Dendritic cell treated with granulocyte-macrophage colony-stimulating factor and Interleukin-4, amounts not matched to agents 40 ng/mL and 50 ng/mL, for 4 days (primary cell): ENCODE measurements around the gene APOL1.
"Not testable (repeated sequence)": the region's sequence is repeated elsewhere in the genome, so short reads cannot be mapped to it uniquely, and the experiment has no call there.

Source experiments
- H3K27ac Mint-ChIP-seq: one replicate; pipeline ENCODE4 v1.8.0; 2022; ENCODE audit warnings: mild to moderate bottlenecking, mixed read lengths
- H3K27me3 Mint-ChIP-seq: one replicate; pipeline ENCODE4 v1.8.0; 2022; ENCODE audit warnings: mild to moderate bottlenecking, mixed read lengths
- H3K36me3 Mint-ChIP-seq: one replicate; pipeline ENCODE4 v1.8.0; 2022; ENCODE audit warnings: low read depth, mixed read lengths
- H3K4me1 Mint-ChIP-seq: one replicate; pipeline ENCODE4 v1.8.0; 2022; ENCODE audit warnings: low read depth, mixed read lengths
- H3K4me3 Mint-ChIP-seq: one replicate; pipeline ENCODE4 v1.8.0; 2022; ENCODE audit warnings: mild to moderate bottlenecking, moderate library complexity, mixed read lengths
- H3K9me3 Mint-ChIP-seq: one replicate; pipeline ENCODE4 v1.8.0; 2022; ENCODE audit warnings: mixed read lengths
- intact Hi-C: fragments of 100-400 bp; cut with micrococcal nuclease; formaldehyde crosslinking; loops from one replicate; pipeline ENCODE4 v1.15.0; 2022

The APOL1 gene

GRCh38 chr22:36243986-36244385 is 8.9 kb upstream of the APOL1 start:
- Mint-ChIP-seq H3K27me3 (peaks cover 1% of the 10 kb centered on the region), H3K4me3 (no peak overlapping the region), H3K36me3 (peaks cover 4% of the 10 kb centered on the region), H3K4me1 (peaks cover 20% of the 10 kb centered on the region), H3K27ac (no peak overlapping the region), H3K9me3 (no peaks in the 10 kb centered on the region)
- intact Hi-C loops, result no loop called here

GRCh38 chr22:36244522-36245391 is 8.2 kb upstream of the APOL1 start:
- H3K4me3 Mint-ChIP-seq, result no peak overlapping the region
- intact Hi-C loops, result no loop called here
- H3K36me3 Mint-ChIP-seq, result no peaks in the 10 kb centered on the region
- H3K9me3 Mint-ChIP-seq, result no peaks in the 10 kb centered on the region
- no peak overlapping the region for H3K27ac Mint-ChIP-seq
- peaks cover 16% of the 10 kb centered on the region for H3K4me1 Mint-ChIP-seq
- H3K27me3 Mint-ChIP-seq, result peaks cover 1% of the 10 kb centered on the region

GRCh38 chr22:36245805-36246356 is 7.1 kb upstream of the APOL1 start:
- Mint-ChIP-seq H3K27me3 (peaks cover 1% of the 10 kb centered on the region), H3K27ac (no peak overlapping the region), H3K36me3 (no peaks in the 10 kb centered on the region), H3K4me1 (peaks cover 12% of the 10 kb centered on the region), H3K9me3 (no peaks in the 10 kb centered on the region), H3K4me3 (no peak overlapping the region)
- intact Hi-C loops, result no loop called here

GRCh38 chr22:36246718-36247117 is 6.2 kb upstream of the APOL1 start:
- peaks cover 16% of the 10 kb centered on the region for H3K4me1 Mint-ChIP-seq
- intact Hi-C loops, result no loop called here
- no peak overlapping the region for H3K27ac Mint-ChIP-seq
- H3K9me3 Mint-ChIP-seq, result no peaks in the 10 kb centered on the region
- peaks cover 1% of the 10 kb centered on the region for H3K27me3 Mint-ChIP-seq
- H3K36me3 Mint-ChIP-seq, result no peaks in the 10 kb centered on the region
- no peak overlapping the region for H3K4me3 Mint-ChIP-seq

- Mint-ChIP-seq H3K27me3 (no peaks in the 10 kb centered on the region), H3K36me3 (peaks cover under 1% of the 10 kb centered on the region), H3K27ac (no peak overlapping the region), H3K4me1 (peaks cover 29% of the 10 kb centered on the region), H3K9me3 (no peaks in the 10 kb centered on the region), H3K4me3 (no peak overlapping the region)
- intact Hi-C loops, result no loop called here
Observed at GRCh38 chr22:36247955-36248354, 5.0 kb upstream of the APOL1 start.

GRCh38 chr22:36249160-36249559 is 3.8 kb upstream of the APOL1 start:
- H3K9me3 Mint-ChIP-seq, result no peaks in the 10 kb centered on the region
- H3K27ac Mint-ChIP-seq, result no peak overlapping the region
- intact Hi-C loops, result no loop called here
- H3K4me3 Mint-ChIP-seq, result no peak overlapping the region
- H3K4me1 Mint-ChIP-seq, result peaks cover 33% of the 10 kb centered on the region
- no peaks in the 10 kb centered on the region for H3K27me3 Mint-ChIP-seq
- peaks cover 5% of the 10 kb centered on the region for H3K36me3 Mint-ChIP-seq

GRCh38 chr22:36250292-36250960 is 2.5 kb upstream of the APOL1 start:
- H3K27ac Mint-ChIP-seq, result peak overlapping the region; percentile 26
- H3K36me3 Mint-ChIP-seq, intact Hi-C loops, H3K4me3 Mint-ChIP-seq, H3K9me3 Mint-ChIP-seq, H3K27me3 Mint-ChIP-seq: not testable (repeated sequence)
- H3K4me1 Mint-ChIP-seq, result peaks cover 42% of the 10 kb centered on the region

- H3K9me3 Mint-ChIP-seq, H3K27me3 Mint-ChIP-seq, H3K4me3 Mint-ChIP-seq, intact Hi-C loops: not testable (repeated sequence)
- peaks cover 11% of the 10 kb centered on the region for H3K36me3 Mint-ChIP-seq
- H3K27ac Mint-ChIP-seq, result peak overlapping the region; percentile 86
- H3K4me1 Mint-ChIP-seq, result peaks cover 54% of the 10 kb centered on the region
Observed at GRCh38 chr22:36251979-36252608, 839 bp upstream of the APOL1 start.

GRCh38 chr22:36253523-36254490 is 874 bp downstream of the APOL1 start:
- Mint-ChIP-seq H3K4me3 (peak overlapping the region; percentile 86), H3K36me3 (peaks cover 28% of the 10 kb centered on the region), H3K4me1 (peaks cover 67% of the 10 kb centered on the region), H3K9me3 (no peaks in the 10 kb centered on the region), H3K27ac (peak overlapping the region; percentile 86), H3K27me3 (no peaks in the 10 kb centered on the region)
- intact Hi-C loops, result no loop called here

GRCh38 chr22:36255572-36255971 is 2.6 kb downstream of the APOL1 start:
- peaks cover 75% of the 10 kb centered on the region for H3K4me1 Mint-ChIP-seq
- peak overlapping the region; percentile 86 for H3K27ac Mint-ChIP-seq
- peaks cover 44% of the 10 kb centered on the region for H3K36me3 Mint-ChIP-seq
- peak overlapping the region; percentile 79 for H3K4me3 Mint-ChIP-seq
- H3K27me3 Mint-ChIP-seq, intact Hi-C loops, H3K9me3 Mint-ChIP-seq: not testable (repeated sequence)

- intact Hi-C loops, result no loop called here
- Mint-ChIP-seq H3K36me3 (peaks cover 50% of the 10 kb centered on the region), H3K9me3 (no peaks in the 10 kb centered on the region), H3K27me3 (no peaks in the 10 kb centered on the region), H3K4me1 (peaks cover 73% of the 10 kb centered on the region), H3K27ac (no peak overlapping the region), H3K4me3 (no peak overlapping the region)
Observed at GRCh38 chr22:36256478-36256877, 3.5 kb downstream of the APOL1 start.

GRCh38 chr22:36257308-36257707 is 4.4 kb downstream of the APOL1 start:
- Mint-ChIP-seq H3K9me3 (no peaks in the 10 kb centered on the region), H3K27me3 (no peaks in the 10 kb centered on the region), H3K36me3 (peaks cover 58% of the 10 kb centered on the region), H3K4me1 (peaks cover 65% of the 10 kb centered on the region), H3K4me3 (no peak overlapping the region), H3K27ac (no peak overlapping the region)
- intact Hi-C loops, result no loop called here

GRCh38 chr22:36257948-36258670 is 5.2 kb downstream of the APOL1 start:
- Mint-ChIP-seq H3K4me1 (peaks cover 58% of the 10 kb centered on the region), H3K27ac (peak overlapping the region; percentile 60), H3K27me3 (no peaks in the 10 kb centered on the region), H3K36me3 (peaks cover 65% of the 10 kb centered on the region), H3K9me3 (no peaks in the 10 kb centered on the region), H3K4me3 (no peak overlapping the region)
- intact Hi-C loops, result no loop called here
